HepG2 (cell line): ENCODE results near the gene APIP. TPM values are rescaled to one million over a fixed set of nuclear protein-coding genes. Genes with fewer than 3 reads are reported as not detected.

Experiments
- ATAC-seq: fragments of 200-7000 bp; cut with Tn5 transposase; 3 replicates; pipeline ENCODE4 v1.9.1; 2020; ENCODE audit warnings: mild to moderate bottlenecking, moderate library complexity
- BruUV-seq: library from RNA; stranded (reverse); fragments of 400-500 nt; replicated peaks from 2 replicates; lab custom pipeline; 2021; lab: Mats Ljungman, UMichigan
- CTCF ChIA-PET: fragments of 300-600 bp; formaldehyde crosslinking; extraction: SDS; loops from one replicate; lab custom pipeline; 2021; ENCODE audit warnings: low total read pairs, inconsistent platforms, low intra/inter-chr PET ratio; lab: Yijun Ruan, JAX
- POLR2A ChIA-PET: fragments of 350-600 bp; sonication (Branson Sonifier 250); formaldehyde crosslinking; loops from one replicate; lab custom pipeline; 2020; ENCODE audit warnings: antibody characterized with exemption, inconsistent platforms; lab: Yijun Ruan, JAX
- DNase-seq: peaks from one replicate; pipeline ENCODE4 v3.0.0-alpha.2; 2015; ENCODE audit warnings: low spot score
- FAIRE-seq: peaks from 3 replicates; lab custom pipeline; 2011; peaks lifted over from hg19 to GRCh38; lab: Jason Lieb, UNC
- H2AFZ ChIP-seq: one replicate; pipeline ENCODE4 v1.6.1; 2011; ENCODE audit warnings: low read length, inconsistent platforms
- H3K27ac ChIP-seq: fragments of 300-600 bp; 3 replicates; pipeline ENCODE4 v1.8.0; 2011; ENCODE audit warnings: mixed run types, mild to moderate bottlenecking, mixed read lengths, low read length, inconsistent platforms; ENCODE audit not compliant: insufficient read depth; ENCODE audit errors: extremely low read length
- H3K27me3 ChIP-seq, 2 experiments: fragments of 200-600 bp in 1 of 2; 2 replicates in 1 of 2; 3 replicates in 1 of 2; pipeline versions ENCODE4 v1.6.0 to v1.8.0; 2011; ENCODE audit warnings: low read length in 2 of 2, mild to moderate bottlenecking in 2 of 2, moderate library complexity in 2 of 2, inconsistent platforms in 1 of 2; ENCODE audit not compliant: insufficient read depth in 2 of 2, control insufficient read depth in 1 of 2
- H3K36me3 ChIP-seq, 2 experiments: fragments of 200-600 bp in 1 of 2; replicated peaks in 1 of 2; 2 replicates in 1 of 2; 3 replicates in 1 of 2; pipeline versions ENCODE4 v1.5.1 to v1.8.0; 2011; ENCODE audit warnings: low read length in 2 of 2, inconsistent platforms in 1 of 2; ENCODE audit not compliant: insufficient read depth in 2 of 2, control insufficient read depth in 1 of 2
- H3K4me1 ChIP-seq: 2 replicates; pipeline ENCODE4 v1.5.1; 2012; ENCODE audit warnings: low read length, inconsistent platforms; ENCODE audit not compliant: insufficient read depth
- H3K4me2 ChIP-seq: 2 replicates; pipeline ENCODE4 v1.6.0; 2011; ENCODE audit warnings: low read depth, low read length, inconsistent platforms
- H3K4me3 ChIP-seq, 3 experiments: fragments of 200-600 bp in 1 of 3; sonication (generic), shearing (Covaris generic) in 1 of 3; replicated peaks in 1 of 3; 2 replicates each; pipeline ENCODE4 v1.5.1; 2011 to 2016; ENCODE audit warnings: low read length in 3 of 3, inconsistent platforms in 2 of 3, low read depth in 2 of 3, mild to moderate bottlenecking in 2 of 3, control low read depth in 1 of 3, mixed read lengths in 1 of 3; ENCODE audit not compliant: insufficient read depth in 1 of 3
- H3K79me2 ChIP-seq: one replicate; pipeline ENCODE4 v1.6.1; 2011; ENCODE audit warnings: low read length, inconsistent platforms; ENCODE audit not compliant: insufficient read depth
- H3K9ac ChIP-seq: 2 replicates; pipeline ENCODE4 v1.6.0; 2011; ENCODE audit warnings: mild to moderate bottlenecking, low read depth, low read length, inconsistent platforms; ENCODE audit not compliant: insufficient read depth
- H3K9me3 ChIP-seq: 2 replicates; pipeline ENCODE4 v1.5.1; 2012; ENCODE audit warnings: mild to moderate bottlenecking, low read length
- H4K20me1 ChIP-seq: 2 replicates; pipeline ENCODE4 v1.6.0; 2011; ENCODE audit warnings: inconsistent platforms, mild to moderate bottlenecking, low read length, moderate library complexity; ENCODE audit not compliant: insufficient read depth
- ATRX ChIP-seq: sonication (generic); formaldehyde crosslinking; IDR thresholded peaks from 2 replicates; pipeline ENCODE4 v1.4.0; 2020; ENCODE audit warnings: missing genetic modification reagents, borderline replicate concordance
- CTCF ChIP-seq: sonication (generic); formaldehyde crosslinking; IDR thresholded peaks from 2 replicates; pipeline ENCODE4 v1.5.0; 2020; ENCODE audit warnings: mild to moderate bottlenecking, missing genetic modification reagents, moderate library complexity
- ERF ChIP-seq: IDR thresholded peaks from 2 replicates; pipeline ENCODE4 v1.6.1; 2018; ENCODE audit warnings: missing biosample characterization, missing genetic modification reagents
- FOXA3 ChIP-seq: IDR thresholded peaks from 2 replicates; pipeline ENCODE4 v1.6.1; 2016; ENCODE audit warnings: missing genetic modification reagents, missing compliant biosample characterization
- HNF1A ChIP-seq, 2 experiments: sonication (generic) in 1 of 2; formaldehyde crosslinking in 1 of 2; IDR thresholded peaks; 2 replicates each; pipeline versions ENCODE4 v1.4.0 to v1.6.1; 2016 to 2020; ENCODE audit warnings: borderline replicate concordance in 1 of 2, low read depth in 1 of 2, mild to moderate bottlenecking in 1 of 2, missing genetic modification reagents in 1 of 2
- SMC3 ChIP-seq: IDR thresholded peaks from 2 replicates; pipeline ENCODE4 v1.6.1; 2011; ENCODE audit warnings: low read length, improper control_type of control experiment
- SPEN ChIP-seq: sonication (generic); formaldehyde crosslinking; IDR thresholded peaks from 2 replicates; pipeline ENCODE4 v1.5.1; 2020; ENCODE audit warnings: low read depth, mild to moderate bottlenecking, missing genetic modification reagents
- SRSF4 ChIP-seq: fragments of 200-400 bp; formaldehyde crosslinking; IDR thresholded peaks from one replicate; pipeline ENCODE4 v1.6.1; 2018; ENCODE audit warnings: mild to moderate bottlenecking, low read depth, low read length, moderate library complexity; ENCODE audit not compliant: poor library complexity, severe bottlenecking
- ZBTB42 ChIP-seq: sonication (generic); formaldehyde crosslinking; IDR thresholded peaks from 2 replicates; pipeline ENCODE4 v1.5.0; 2020; ENCODE audit warnings: mild to moderate bottlenecking, missing genetic modification reagents
- ZGPAT ChIP-seq: IDR thresholded peaks from 2 replicates; pipeline ENCODE4 v1.6.1; 2016; ENCODE audit warnings: mild to moderate bottlenecking
- ZNF558 ChIP-seq: sonication (generic); formaldehyde crosslinking; IDR thresholded peaks from 2 replicates; pipeline ENCODE4 v1.9.0; 2022; ENCODE audit warnings: mild to moderate bottlenecking, missing genetic modification reagents, borderline replicate concordance
- ZNF775 ChIP-seq: sonication (generic); formaldehyde crosslinking; IDR thresholded peaks from 2 replicates; pipeline ENCODE4 v1.4.0; 2020; ENCODE audit warnings: missing genetic modification reagents, mild to moderate bottlenecking, moderate library complexity, borderline replicate concordance
- ZSCAN20 ChIP-seq: sonication (generic); formaldehyde crosslinking; IDR thresholded peaks from 2 replicates; pipeline ENCODE4 v1.4.0; 2020; ENCODE audit warnings: missing genetic modification reagents, mild to moderate bottlenecking, borderline replicate concordance
- WGBS: methylation state at CpG from one replicate; pipeline ENCODE4 v1.1.6; 2017; ENCODE audit warnings: low lambda C conversion rate; 5-methylcytosine and 5-hydroxymethylcytosine counted together
- in situ Hi-C: cut with HindIII; loops from 2 replicates; pipeline ENCODE4 v1.10.0; 2017; ENCODE audit warnings: low pct_unique_long_range_greater_than_20kb; ENCODE audit not compliant: extremely low pct_ligation_motif_present
- intact Hi-C: fragments of 100-400 bp; cut with micrococcal nuclease; formaldehyde crosslinking; loops from one replicate; pipeline ENCODE4 v1.10.0; 2022; ENCODE audit not compliant: unreplicated experiment
- polyA plus RNA-seq, 8 experiments: library from polyadenylated mRNA; depleted of rRNA in 3 of 8; stranded (reverse) in 7 of 8; unstranded in 1 of 8; fragments of >200 nt; fragmentation: Illumina TruSeq in 4 of 8; extraction: Trizol in 4 of 8; gene quantifications; 2 replicates each; pipeline versions ENCODE4 v1.2.1 to v1.2.3, GENCODE V29; 2011 to 2016; ENCODE audit warnings: low read depth in 4 of 8, missing spikeins in 1 of 8, mixed read lengths in 1 of 8; ENCODE audit not compliant: insufficient read depth in 1 of 8
- total RNA-seq, 5 experiments: library from RNA; depleted of rRNA; stranded (reverse); fragments of >200 nt; fragmentation: Illumina TruSeq; extraction: Trizol; gene quantifications; 2 replicates each; pipeline ENCODE4 v1.2.3, GENCODE V29; 2016; ENCODE audit warnings: low read depth in 1 of 5

Gene APIP
- total and polyA plus RNA-seq, 2 of the 13 experiments (the other 11 are each of a cell fraction or from before 2014, with no cell fraction given): 16.9 to 31.0 TPM

GRCh38 chr11:34839969-34840368 is 76.2 kb downstream of the APIP start (continued):
- no peak for TF ChIP-seq ZSCAN20 (CRISPR knock-in tag)
- no peak for TF ChIP-seq FOXA3 (CRISPR knock-in tag)
- no peak for TF ChIP-seq ZGPAT
- no peak for TF ChIP-seq HNF1A (IDR thresholded peaks at IDR 0.05; ENCODE audit: low read depth)
- no peak for TF ChIP-seq HNF1A (CRISPR knock-in tag; IDR thresholded peaks at IDR 0.05; ENCODE audit: borderline replicate concordance)

- Histone ChIP-seq H3K4me2 (no peak overlapping the region), H2AFZ (no peak overlapping the region), H3K36me3 (no peaks in the 10 kb centered on the region), H3K27ac (no peak overlapping the region), H3K9ac (no peak overlapping the region), H3K4me3 (no peak overlapping the region), H3K27me3 (no peaks in the 10 kb centered on the region), H3K9me3 (no peaks in the 10 kb centered on the region), H4K20me1 (no peaks in the 10 kb centered on the region), H3K4me1 (peaks cover 29% of the 10 kb centered on the region), H3K79me2 (no peaks in the 10 kb centered on the region)
- FAIRE-seq (peak; percentile 63), DNase-seq (peak; percentile 50), ATAC-seq (peak; percentile 92)
- ChIA-PET POLR2A (no interaction called here), CTCF (interaction anchor here (0.7 kb wide), 1 partner anchor 251 kb away, joined by 3 read pairs; no protein-coding TSS in a partner anchor)
- BruUV-seq: no TSS peak
- intact Hi-C loops (no loop called here), in situ Hi-C loops (no loop called here)
- 88% methylated on average over 4 of the region's 4 CpGs for WGBS
- peak; percentile 51 for TF ChIP-seq SMC3
- no peak for TF ChIP-seq ERF
- TF ChIP-seq ATRX (CRISPR knock-in tag): no peak
- no peak for TF ChIP-seq SPEN (CRISPR knock-in tag)
- TF ChIP-seq ZNF775 (CRISPR knock-in tag): no peak
- no peak for TF ChIP-seq ZNF558 (CRISPR knock-in tag)
- no peak for TF ChIP-seq SRSF4
- TF ChIP-seq ZBTB42 (CRISPR knock-in tag): no peak
- TF ChIP-seq CTCF: peak; percentile 29
These were observed 79.0 kb downstream of the APIP start for GRCh38 chr11:34836958-34837856.
